Tibial nerve (tissue), 4 donors: Measurements from ENCODE around the gene RAN. TPM values are rescaled to one million over a fixed set of nuclear protein-coding genes. Genes with fewer than 3 reads are reported as not detected.

ENCODE experiments used
- DNase-seq, 2 donors: peaks; one replicate each; pipeline ENCODE4 v3.0.0-alpha.2; 2019; ENCODE audit warnings: low spot score in 2 of 2
- H3K27ac ChIP-seq, 4 donors: fragments of 200-600 bp; sonication (generic) in 3 of 4; one replicate each; pipeline ENCODE4 v1.5.1; 2017 to 2019; ENCODE audit warnings: mild to moderate bottlenecking in 1 of 4
- H3K27me3 ChIP-seq, 2 donors: fragments of 200-600 bp; sonication (generic) in 1 of 2; one replicate each; pipeline versions ENCODE4 v1.5.1 to v1.6.0; 2017 to 2019
- H3K36me3 ChIP-seq, 3 donors: fragments of 200-600 bp; sonication (generic); one replicate each; pipeline ENCODE4 v1.5.1; 2018 to 2019
- H3K4me1 ChIP-seq, 4 donors: fragments of 200-600 bp; sonication (generic) in 3 of 4; one replicate each; pipeline ENCODE4 v1.5.1; 2017 to 2019
- H3K4me3 ChIP-seq, 4 donors: fragments of 200-600 bp; sonication (generic) in 3 of 4; one replicate each; pipeline ENCODE4 v1.5.1; 2017 to 2019; ENCODE audit warnings: mild to moderate bottlenecking in 1 of 4, moderate library complexity in 1 of 4
- H3K9me3 ChIP-seq, 4 donors: fragments of 200-600 bp; sonication (generic) in 3 of 4; one replicate each; pipeline ENCODE4 v1.5.1; 2017 to 2019
- CTCF ChIP-seq, 5 experiments: fragments of 200-600 bp in 3 of 5; fragments of 450-650 bp in 2 of 5; sonication (generic) in 3 of 5; IDR thresholded peaks; one replicate each; pipeline ENCODE4 v1.5.1; 2016 to 2019; ENCODE audit warnings: antibody characterized with exemption in 5 of 5, mild to moderate bottlenecking in 3 of 5, moderate library complexity in 2 of 5
- EP300 ChIP-seq, 2 donors: sonication (generic); formaldehyde crosslinking; IDR thresholded peaks; one replicate each; pipeline ENCODE4 v1.6.1; 2017; ENCODE audit warnings: antibody characterized with exemption in 2 of 2, mild to moderate bottlenecking in 1 of 2
- POLR2A ChIP-seq, 2 donors: fragments of 450-650 bp; IDR thresholded peaks; one replicate each; pipeline ENCODE4 v1.6.1; 2017; ENCODE audit warnings: antibody characterized with exemption in 2 of 2, mild to moderate bottlenecking in 2 of 2, moderate library complexity in 2 of 2
- WGBS, 2 donors: methylation state at CpG; one replicate each; pipeline ENCODE4 v1.1.5; 2018; 5-methylcytosine and 5-hydroxymethylcytosine counted together
- total RNA-seq, 4 donors: library from RNA; depleted of rRNA; stranded (reverse); fragments of >200 nt; gene quantifications; one replicate each; pipeline ENCODE4 v1.1.0, GENCODE V29; 2016

Gene RAN
- total RNA-seq, 4 donors from 2014 or later: 105 to 155 (median 124) TPM

GRCh38 chr12:130878193-130879185 is 6.6 kb downstream of the RAN start:
- DNase-seq: no peak
- H3K4me3 ChIP-seq: no peak overlapping the region
- H3K27ac ChIP-seq: peak overlapping the region in 2 of 4 donors; percentile 18 to 55
- TF ChIP-seq CTCF (IDR thresholded peaks at IDR 0.05): no peak
- no peak for TF ChIP-seq POLR2A (IDR thresholded peaks at IDR 0.05)
- no peak for TF ChIP-seq EP300 (IDR thresholded peaks at IDR 0.05)
- H3K27me3 ChIP-seq: no peaks in the 10 kb centered on the region
- peaks cover 0 to 20% (median 8%) of the 10 kb centered on the region in 4 donors for H3K4me1 ChIP-seq
- H3K36me3 ChIP-seq: peaks cover 0 to 56% (median 22%) of the 10 kb centered on the region in 3 donors
- WGBS, 2 donors: 73 to 80% methylated on average over 24 of the region's 24 CpGs
- H3K9me3 ChIP-seq: no peaks in the 10 kb centered on the region

- H3K27ac ChIP-seq: peak overlapping the region in 1 of 4 donors; percentile 55
- no peaks in the 10 kb centered on the region for H3K27me3 ChIP-seq
- H3K9me3 ChIP-seq: no peaks in the 10 kb centered on the region
- 82 to 90% methylated on average over 13 of the region's 13 CpGs for WGBS, 2 donors
- no peak for DNase-seq
- peaks cover 0 to 13% (median 3%) of the 10 kb centered on the region in 4 donors for H3K4me1 ChIP-seq
- TF ChIP-seq EP300 (IDR thresholded peaks at IDR 0.05): no peak
- no peak for TF ChIP-seq CTCF (IDR thresholded peaks at IDR 0.05)
- no peak for TF ChIP-seq POLR2A (IDR thresholded peaks at IDR 0.05)
- peaks cover 0 to 49% (median 22%) of the 10 kb centered on the region in 3 donors for H3K36me3 ChIP-seq
- no peak overlapping the region for H3K4me3 ChIP-seq
Observed at GRCh38 chr12:130879212-130879686, 7.4 kb downstream of the RAN start.

- H3K4me3 ChIP-seq: peak overlapping the region in 2 of 4 donors; percentile 18 to 29
- H3K9me3 ChIP-seq: no peaks in the 10 kb centered on the region
- no peaks in the 10 kb centered on the region for H3K27me3 ChIP-seq
- peak overlapping the region in 1 of 4 donors; percentile 55 for H3K27ac ChIP-seq
- no peak for DNase-seq
- TF ChIP-seq CTCF (IDR thresholded peaks at IDR 0.05): no peak
- no peak for TF ChIP-seq POLR2A (IDR thresholded peaks at IDR 0.05)
- TF ChIP-seq EP300 (IDR thresholded peaks at IDR 0.05): no peak
- 64 to 69% methylated on average over 17 of the region's 17 CpGs for WGBS, 2 donors
- peaks cover 0 to 6% (median 3%) of the 10 kb centered on the region in 4 donors for H3K4me1 ChIP-seq
- peaks cover 0 to 42% (median 20%) of the 10 kb centered on the region in 3 donors for H3K36me3 ChIP-seq
Observed at GRCh38 chr12:130879781-130880389, 8.0 kb downstream of the RAN start.

- H3K4me1 ChIP-seq: peaks cover 0 to 5% (median under 1%) of the 10 kb centered on the region in 4 donors
- 20 to 34% methylated on average over 10 of the region's 10 CpGs for WGBS, 2 donors
- H3K9me3 ChIP-seq: no peaks in the 10 kb centered on the region
- DNase-seq: no peak
- peak overlapping the region in 2 of 4 donors; percentile 18 to 29 for H3K4me3 ChIP-seq
- H3K27ac ChIP-seq: peak overlapping the region in 1 of 4 donors; percentile 50
- peaks cover 0 to 37% (median 14%) of the 10 kb centered on the region in 3 donors for H3K36me3 ChIP-seq
- TF ChIP-seq EP300 (IDR thresholded peaks at IDR 0.05): no peak
- TF ChIP-seq POLR2A (IDR thresholded peaks at IDR 0.05): no peak
- TF ChIP-seq CTCF (IDR thresholded peaks at IDR 0.05): no peak
- H3K27me3 ChIP-seq: no peaks in the 10 kb centered on the region
Observed at GRCh38 chr12:130880411-130880885, 8.6 kb downstream of the RAN start.
